ENCODE data around the gene MGLL. TPM values are rescaled to one million over a fixed set of nuclear protein-coding genes. Genes with fewer than 3 reads are reported as not detected.

The MGLL gene
- total RNA-seq, 1 experiment from 2014 or later = 6.8 TPM

Other genes with a start within 250 kb of the MGLL start
- gene TPRA1, start 231.8 kb downstream of the MGLL start, total RNA-seq (2021; ENCODE audit: unreplicated experiment) = 35.1 TPM
- gene MCM2, start 224.1 kb downstream of the MGLL start, total RNA-seq (2021; ENCODE audit: unreplicated experiment) = 145 TPM
- 5.7 TPM for gene PODXL2, start 193.3 kb downstream of the MGLL start, total RNA-seq (2021; ENCODE audit: unreplicated experiment)
- gene ABTB1, start 149.6 kb downstream of the MGLL start, total RNA-seq (2021; ENCODE audit: unreplicated experiment) = 19.4 TPM
- gene KBTBD12, start 92.7 kb upstream of the MGLL start, total RNA-seq (2021; ENCODE audit: unreplicated experiment) = not detected
- gene SEC61A1, start 229.9 kb upstream of the MGLL start, total RNA-seq (2021; ENCODE audit: unreplicated experiment) = 176 TPM